ENCODE results near the gene RELN.

RELN gene

GRCh38 chr7:103480771-103481170 is 508.7 kb downstream of the RELN start:
- no peak for DNase-seq (ENCODE audit: low read depth)

GRCh38 chr7:103474956-103475355 is 514.5 kb downstream of the RELN start:
- DNase-seq (ENCODE audit: low read depth), result no peak

- DNase-seq (ENCODE audit: low read depth), result no peak
Observed at GRCh38 chr7:103469095-103469948, 520.1 kb downstream of the RELN start.

- DNase-seq (ENCODE audit: low read depth), result no peak
Observed at GRCh38 chr7:103466814-103467213, 522.6 kb downstream of the RELN start.

- no peak for DNase-seq (ENCODE audit: low read depth)
Observed at GRCh38 chr7:103462358-103462757, 527.1 kb downstream of the RELN start.

- DNase-seq (ENCODE audit: low read depth), result no peak
Observed at GRCh38 chr7:103447073-103447960, 542.1 kb downstream of the RELN start.

GRCh38 chr7:103446049-103446520 is 543.4 kb downstream of the RELN start, which contains the start of gene SLC26A5:
Gene SLC26A5, minus strand, starts transcription at chr7:103446207. Its CDS starts 24,693 bp downstream, at chr7:103421514.
- no peak for DNase-seq (ENCODE audit: low read depth)

GRCh38 chr7:103445228-103446048 is 544.0 kb downstream of the RELN start:
- no peak for DNase-seq (ENCODE audit: low read depth)

- no peak for DNase-seq (ENCODE audit: low read depth)
Observed at GRCh38 chr7:103439661-103440060, 549.8 kb downstream of the RELN start.

GRCh38 chr7:103437623-103438022 is 551.8 kb downstream of the RELN start:
- no peak for DNase-seq (ENCODE audit: low read depth)

GRCh38 chr7:103432712-103433111 is 556.7 kb downstream of the RELN start:
- DNase-seq (ENCODE audit: low read depth), result no peak

- DNase-seq (ENCODE audit: low read depth), result no peak
Observed at GRCh38 chr7:103425177-103425576, 564.3 kb downstream of the RELN start.

GRCh38 chr7:103423467-103424179 is 565.8 kb downstream of the RELN start:
- DNase-seq (ENCODE audit: low read depth), result no peak
